Measurements from ENCODE around the gene ABTB1. TPM values are rescaled to one million over a fixed set of nuclear protein-coding genes. Genes with fewer than 3 reads are reported as not detected.

Gene ABTB1
- total and polyA plus RNA-seq, 9 of the 15 experiments (the other 6 are each of a cell fraction or from before 2014, with no cell fraction given) = 0.04 to 2.3 (median 0.55) TPM; not detected in 1

GRCh38 chr3:127652246-127652995 lies 20.3 kb upstream of the ABTB1 start:
- Histone ChIP-seq H3K9me1 (ENCODE audit: control insufficient read depth, insufficient read depth, low read length) (no peaks in the 10 kb centered on the region), H3K36me3 (ENCODE audit: control insufficient read depth, insufficient read depth, low read length) (peaks cover 11% of the 10 kb centered on the region; the same call in 1 of the 3 replicates), H3K4me2 (ENCODE audit: insufficient read depth, low read length) (no peak overlapping the region), H3K9me3 (replicated peaks; ENCODE audit: control insufficient read depth, insufficient read depth, low read depth, low read length) (no peaks in the 10 kb centered on the region), H3K79me2 (ENCODE audit: control insufficient read depth, insufficient read depth, low read length) (no peaks in the 10 kb centered on the region), H3K4me3 (no peak overlapping the region), H3K27me3 (ENCODE audit: control insufficient read depth in 2 of 2, insufficient read depth in 2 of 2, low read length in 2 of 2) (no peaks in the 10 kb centered on the region), H3K9ac (ENCODE audit: insufficient read depth in 1 of 2, low read depth in 2 of 2, low read length in 2 of 2) (no peak overlapping the region), H2AFZ (ENCODE audit: low read depth, low read length) (no peak overlapping the region), H4K20me1 (replicated peaks; ENCODE audit: control insufficient read depth, insufficient read depth, low read length) (no peaks in the 10 kb centered on the region), H3K4me1 (replicated peaks in 1 of 2; ENCODE audit: control insufficient read depth in 2 of 2, insufficient read depth in 2 of 2, low read length in 2 of 2) (no peaks in the 10 kb centered on the region), H3K27ac (ENCODE audit: extremely low read depth, low read depth, low read length) (no peak overlapping the region)
- intact Hi-C loops (cut with micrococcal nuclease) (loop anchor here (10.0 kb wide), 2 partner anchors 182 to 482 kb away; no protein-coding TSS in a partner anchor), in situ Hi-C loops (cut with MboI) (no loop called here)
- peak; percentile 90 for ATAC-seq
- peak; percentile 15 for FAIRE-seq
- ChIA-PET POLR2A (interaction anchor here (0.8 kb wide), 1 partner anchor 307 kb away, joined by 3 read pairs; no protein-coding TSS in a partner anchor), CTCF (ENCODE audit: low intra/inter-chr PET ratio) (interaction anchor here (0.6 to 1.0 kb wide), 3 partner anchors 239 to 358 kb away, joined by 3 to 4 read pairs (median 3); no protein-coding TSS in a partner anchor)
- 73% methylated on average over 13 of the region's 13 CpGs for WGBS (ENCODE audit: insufficient coverage, low coverage, missing lambda C conversion rate)
- BruUV-seq (replicated peaks) = no TSS peak
- peak; percentile 47 to 56 (median 52) for DNase-seq (ENCODE audit: extremely low read depth in 1 of 4, low spot score in 3 of 4)
- TF ChIP-seq SMC3 (conservative IDR thresholded peaks at IDR 0.05; ENCODE audit: insufficient read depth, low read depth, low read length) (0 out of 2 replicates have a peak, but pooled peaks have one; percentile 31), MXD1 (CRISPR knock-in tag; IDR thresholded peaks at IDR 0.05; ENCODE audit: borderline replicate concordance, poor library complexity, severe bottlenecking) (no peak), ZNF347 (CRISPR knock-in tag; IDR thresholded peaks at IDR 0.05; ENCODE audit: low read depth) (no peak), RAD21 (CRISPR knock-in tag; conservative IDR thresholded peaks at IDR 0.05 in 1 of 2, IDR thresholded peaks at IDR 0.05 in 1 of 2) (peak; percentile 59 to 69), PATZ1 (CRISPR knock-in tag; IDR thresholded peaks at IDR 0.05; ENCODE audit: borderline replicate concordance) (no peak)
- TF ChIP-seq, protein P1, sequence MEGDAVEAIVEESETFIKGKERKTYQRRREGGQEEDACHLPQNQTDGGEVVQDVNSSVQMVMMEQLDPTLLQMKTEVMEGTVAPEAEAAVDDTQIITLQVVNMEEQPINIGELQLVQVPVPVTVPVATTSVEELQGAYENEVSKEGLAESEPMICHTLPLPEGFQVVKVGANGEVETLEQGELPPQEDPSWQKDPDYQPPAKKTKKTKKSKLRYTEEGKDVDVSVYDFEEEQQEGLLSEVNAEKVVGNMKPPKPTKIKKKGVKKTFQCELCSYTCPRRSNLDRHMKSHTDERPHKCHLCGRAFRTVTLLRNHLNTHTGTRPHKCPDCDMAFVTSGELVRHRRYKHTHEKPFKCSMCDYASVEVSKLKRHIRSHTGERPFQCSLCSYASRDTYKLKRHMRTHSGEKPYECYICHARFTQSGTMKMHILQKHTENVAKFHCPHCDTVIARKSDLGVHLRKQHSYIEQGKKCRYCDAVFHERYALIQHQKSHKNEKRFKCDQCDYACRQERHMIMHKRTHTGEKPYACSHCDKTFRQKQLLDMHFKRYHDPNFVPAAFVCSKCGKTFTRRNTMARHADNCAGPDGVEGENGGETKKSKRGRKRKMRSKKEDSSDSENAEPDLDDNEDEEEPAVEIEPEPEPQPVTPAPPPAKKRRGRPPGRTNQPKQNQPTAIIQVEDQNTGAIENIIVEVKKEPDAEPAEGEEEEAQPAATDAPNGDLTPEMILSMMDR (IDR thresholded peaks at IDR 0.05 in 2 of 3, conservative IDR thresholded peaks at IDR 0.05 in 1 of 3; ENCODE audit: insufficient read depth in 2 of 3, low read depth in 1 of 3, low read length in 3 of 3) = peak; percentile 67 to 74 (median 67)

All from K562 (cell line).